Glomerular endothelial cell (primary cell): Measurements from ENCODE around the gene IRX1. TPM values are rescaled to one million over a fixed set of nuclear protein-coding genes. Genes with fewer than 3 reads are reported as not detected.

ENCODE experiments used
- DNase-seq: peaks from one replicate; pipeline ENCODE4 v3.0.0-alpha.2; 2011; ENCODE audit warnings: low read depth, low spot score; ENCODE audit errors: extremely low read depth
- total RNA-seq: library from RNA; depleted of rRNA; stranded (reverse); fragments of >200 nt; gene quantifications from 2 replicates; pipeline ENCODE4 v1.2.3, GENCODE V29; 2015

IRX1 gene
- total RNA-seq, 1 donor from 2014 or later: 0.06 TPM

DNA sequence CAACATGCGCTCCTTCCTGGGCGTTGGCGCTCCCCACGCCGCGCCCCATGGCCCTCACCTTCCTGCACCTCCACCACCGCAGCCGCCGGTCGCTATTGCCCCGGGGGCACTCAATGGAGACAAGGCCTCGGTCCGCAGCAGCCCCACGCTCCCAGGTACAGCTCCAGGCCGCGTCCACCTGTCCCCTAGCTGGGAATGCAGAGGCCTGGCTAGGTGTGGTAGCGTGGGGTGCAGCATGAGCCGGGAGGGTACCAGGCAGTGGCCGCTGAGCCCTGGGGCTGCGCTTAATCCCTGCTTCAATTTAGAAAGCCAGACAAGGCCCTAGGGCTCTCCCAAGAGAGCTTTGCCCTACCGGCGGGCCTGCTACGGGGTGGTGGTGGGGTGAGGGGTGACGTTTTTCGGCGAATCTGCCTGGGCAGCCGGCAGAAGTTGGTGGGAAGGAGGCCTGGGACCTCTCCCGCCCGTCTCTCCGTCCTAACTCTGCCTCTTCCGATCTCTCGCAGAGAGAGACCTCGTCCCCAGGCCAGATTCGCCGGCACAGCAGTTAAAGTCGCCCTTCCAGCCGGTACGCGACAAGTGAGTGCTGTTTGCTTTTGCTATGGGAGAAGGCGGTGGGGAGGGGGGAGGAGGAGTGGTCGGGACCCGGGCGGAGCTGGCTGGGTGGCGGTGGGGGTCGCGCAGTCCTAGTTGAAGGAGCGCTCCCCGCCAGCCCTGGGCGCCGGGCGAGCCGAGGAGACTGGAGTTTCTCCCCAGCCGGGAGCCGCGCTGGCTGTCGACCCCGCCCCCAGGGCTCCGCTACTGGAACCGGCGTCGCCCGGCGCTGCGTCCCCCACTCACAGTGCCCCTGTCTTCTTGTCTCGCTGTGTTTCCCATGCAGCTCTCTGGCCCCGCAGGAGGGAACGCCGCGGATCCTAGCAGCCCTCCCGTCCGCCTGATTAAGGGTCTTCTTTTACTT is 4.8 kb downstream of the IRX1 start:
- no peak for DNase-seq

- no peak for DNase-seq
These were observed 5.6 kb downstream of the IRX1 start for GRCh38 chr5:3601061-3601710.

GRCh38 chr5:3601911-3602782 is 6.5 kb downstream of the IRX1 start:
- DNase-seq: no peak

- DNase-seq: no peak
These were observed 7.3 kb downstream of the IRX1 start for GRCh38 chr5:3602785-3603502.

DNA sequence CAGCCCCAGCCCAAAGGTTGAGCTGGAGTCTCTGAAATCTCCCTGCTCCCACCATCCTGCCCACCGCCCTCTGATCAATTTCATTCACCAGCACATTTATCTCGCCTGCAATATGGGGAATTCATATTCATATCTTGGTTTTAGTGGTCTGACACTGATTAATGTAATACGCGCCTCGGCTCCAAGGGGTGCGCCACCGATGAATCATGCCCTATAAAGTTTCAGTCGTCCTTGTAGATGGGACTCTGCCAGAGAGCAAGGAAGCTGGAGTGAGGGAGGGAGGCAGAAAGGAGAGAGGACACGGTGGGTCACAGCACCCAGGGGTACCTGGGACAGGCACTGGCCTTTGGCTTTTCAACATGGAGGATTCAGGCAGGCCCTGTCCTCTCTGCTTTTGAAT is 8.9 kb downstream of the IRX1 start:
- DNase-seq: no peak

GRCh38 chr5:3605298-3606010 is 9.8 kb downstream of the IRX1 start:
- DNase-seq: no peak

GRCh38 chr5:3606121-3606831 is 10.6 kb downstream of the IRX1 start:
- DNase-seq: no peak

DNA sequence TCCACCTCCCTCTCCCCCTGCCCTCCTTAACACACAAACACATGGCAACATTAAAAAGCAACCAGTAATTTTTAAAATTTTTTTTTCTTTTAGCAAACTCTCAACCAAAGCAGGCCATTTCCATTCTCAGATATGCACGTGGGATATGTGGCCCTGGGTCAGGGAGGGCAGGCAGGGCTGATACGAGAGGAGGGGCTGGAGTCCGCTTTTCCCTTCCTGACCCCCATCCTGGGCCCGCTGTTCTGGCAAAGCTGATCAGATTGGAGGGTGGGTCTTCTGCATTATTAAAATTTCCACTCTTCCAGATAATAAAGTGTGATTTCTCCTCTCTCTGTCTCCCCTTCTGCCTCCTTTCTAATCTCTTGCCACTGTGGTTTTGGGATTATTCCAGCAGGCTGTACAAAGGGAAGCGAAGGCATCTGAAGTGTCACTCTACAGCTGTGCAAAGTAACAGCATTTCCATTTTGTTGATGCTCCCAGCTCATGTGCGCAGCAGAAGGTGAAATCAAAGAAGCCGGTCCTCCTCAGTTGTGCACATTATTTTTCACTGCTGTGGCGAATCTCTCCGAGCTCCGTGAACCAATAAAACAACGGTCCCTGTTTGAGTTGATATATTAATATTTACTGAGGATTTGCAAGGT is 12.0 kb downstream of the IRX1 start:
- DNase-seq: no peak

DNA sequence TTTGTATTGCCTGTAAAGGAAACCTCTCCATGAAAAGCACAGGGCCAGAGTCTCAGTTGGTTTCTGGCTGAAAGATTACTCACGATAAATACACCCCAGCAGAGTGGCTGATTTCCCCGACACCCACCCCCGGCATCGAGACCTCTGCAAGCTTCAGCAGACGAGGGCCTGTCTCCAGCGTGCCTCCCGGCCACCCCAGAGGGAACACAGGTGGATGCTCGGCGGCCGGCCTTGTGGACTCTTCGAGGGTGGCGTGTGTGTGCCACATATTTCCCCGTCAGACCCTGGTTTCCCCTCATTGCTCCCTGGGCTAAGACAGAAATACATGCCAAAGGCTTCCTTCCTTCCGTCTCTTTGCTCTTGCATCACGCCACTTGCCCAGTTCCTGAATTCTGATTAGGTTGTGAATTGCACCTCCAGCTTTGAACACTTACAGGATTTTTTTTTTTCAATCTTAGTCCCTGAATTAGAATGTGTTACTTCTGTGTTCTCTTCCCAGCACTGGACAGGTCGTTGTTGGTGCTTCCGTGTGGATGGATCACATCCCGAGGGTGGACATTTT is 13.6 kb downstream of the IRX1 start:
- DNase-seq: no peak

GRCh38 chr5:3612591-3613042 is 17.0 kb downstream of the IRX1 start:
- no peak for DNase-seq

DNA sequence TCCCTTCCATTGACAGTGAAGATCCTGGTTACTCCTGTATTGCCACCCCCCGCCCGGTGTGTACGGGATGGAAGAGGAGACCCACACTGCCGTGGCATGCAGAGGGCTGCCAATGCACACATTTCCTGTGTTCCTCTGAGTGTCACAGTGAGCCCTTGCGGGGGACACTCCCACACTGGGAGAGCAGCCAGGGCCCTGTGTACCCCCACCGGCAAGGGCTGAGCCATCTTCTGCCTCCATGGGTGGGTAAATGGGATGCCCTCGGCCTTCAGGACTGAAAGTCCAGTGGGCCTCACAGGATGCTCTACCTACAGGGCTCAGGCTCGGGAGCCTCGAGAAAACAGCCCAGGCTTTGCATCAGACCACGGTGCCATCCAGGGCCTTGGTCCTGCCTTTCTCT is 18.1 kb downstream of the IRX1 start:
- no peak for DNase-seq

DNA sequence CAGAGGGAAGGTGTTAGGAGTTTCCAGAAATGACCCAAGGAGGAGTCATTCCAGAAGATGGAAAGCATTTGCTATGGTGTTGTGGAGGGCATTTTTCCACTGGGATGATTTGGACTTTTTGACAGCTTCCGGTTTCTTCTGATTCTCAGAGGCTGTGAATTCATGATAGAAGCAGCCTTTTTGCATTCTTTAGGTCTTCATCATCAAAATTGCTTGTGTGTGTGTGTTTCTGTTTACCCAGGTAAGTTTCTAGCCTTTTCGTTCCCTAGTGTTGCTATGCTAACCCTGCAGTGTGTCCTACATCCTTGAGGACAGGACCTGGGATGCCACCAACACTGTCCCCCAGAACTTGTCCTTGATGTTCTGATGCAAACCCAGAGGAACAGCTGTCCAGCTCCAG is 19.6 kb downstream of the IRX1 start:
- no peak for DNase-seq

GRCh38 chr5:3615829-3616228 is 20.2 kb downstream of the IRX1 start:
- no peak for DNase-seq

DNA sequence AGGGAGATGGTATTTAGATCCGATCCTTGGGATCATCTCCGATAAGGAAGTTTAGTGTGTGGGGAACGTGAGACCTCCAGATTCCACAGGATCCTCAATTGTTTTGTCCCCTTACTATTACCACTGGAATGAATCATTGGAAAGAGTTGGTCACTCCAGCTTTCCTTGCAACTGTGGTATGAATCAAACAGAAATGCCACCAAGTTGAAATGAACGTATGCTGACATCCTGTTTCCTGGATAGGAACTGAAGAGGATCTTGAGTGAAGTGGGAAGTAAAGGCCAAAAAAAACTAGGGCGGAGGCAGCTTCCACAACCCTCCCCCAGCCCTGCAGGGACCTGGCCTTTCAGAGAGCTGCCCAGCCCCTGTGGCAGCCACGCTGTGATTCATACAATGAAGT is 23.9 kb downstream of the IRX1 start:
- DNase-seq: no peak

GRCh38 chr5:3622961-3623360 is 27.3 kb downstream of the IRX1 start:
- no peak for DNase-seq

DNA sequence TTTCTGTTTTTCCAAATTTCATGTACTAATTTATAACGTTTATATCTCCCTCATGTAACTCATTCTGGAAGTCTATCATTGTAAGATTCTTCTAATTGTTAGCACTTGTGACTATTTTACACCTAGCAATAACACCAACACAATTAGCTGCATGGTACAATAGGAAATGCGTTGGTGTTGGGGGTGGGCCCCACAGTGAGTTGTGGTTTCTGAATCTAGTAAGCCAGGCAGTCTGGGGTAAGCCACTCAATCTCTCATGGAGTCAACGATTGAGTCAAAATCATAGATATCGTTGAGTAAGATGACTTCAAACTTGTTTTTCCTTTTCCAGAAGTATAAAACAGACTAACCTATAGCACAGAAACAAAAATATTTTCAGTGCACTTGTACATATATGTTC is 30.0 kb downstream of the IRX1 start:
- DNase-seq: no peak

GRCh38 chr5:3634061-3634460 is 38.4 kb downstream of the IRX1 start:
- no peak for DNase-seq

DNA sequence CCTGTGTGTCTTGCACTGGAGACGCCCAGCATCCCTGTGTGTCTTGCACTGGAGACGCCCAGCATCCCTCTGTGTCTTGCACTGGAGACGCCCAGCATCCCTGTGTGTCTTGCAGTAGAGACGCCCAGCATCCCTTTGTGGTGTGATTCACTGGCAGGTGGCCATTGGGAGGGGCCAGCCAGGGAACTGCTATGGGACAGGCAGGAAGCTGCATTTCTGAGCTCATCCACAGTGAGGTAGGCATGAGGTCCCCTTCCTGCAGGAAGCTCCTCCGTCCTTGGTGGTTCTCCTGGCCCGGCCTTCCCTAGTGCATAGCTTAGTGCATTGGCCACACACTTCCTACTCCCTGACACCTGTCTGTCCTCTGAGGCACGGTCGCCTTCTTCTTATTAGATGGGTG is 43.5 kb downstream of the IRX1 start:
- no peak for DNase-seq
